Measurements from ENCODE around the gene ARL4D. TPM values are rescaled to one million over a fixed set of nuclear protein-coding genes. Genes with fewer than 3 reads are reported as not detected.

Gene ARL4D
- total RNA-seq, result 1 to 10 TPM; 1.7 to 2.5 TPM

DNA sequence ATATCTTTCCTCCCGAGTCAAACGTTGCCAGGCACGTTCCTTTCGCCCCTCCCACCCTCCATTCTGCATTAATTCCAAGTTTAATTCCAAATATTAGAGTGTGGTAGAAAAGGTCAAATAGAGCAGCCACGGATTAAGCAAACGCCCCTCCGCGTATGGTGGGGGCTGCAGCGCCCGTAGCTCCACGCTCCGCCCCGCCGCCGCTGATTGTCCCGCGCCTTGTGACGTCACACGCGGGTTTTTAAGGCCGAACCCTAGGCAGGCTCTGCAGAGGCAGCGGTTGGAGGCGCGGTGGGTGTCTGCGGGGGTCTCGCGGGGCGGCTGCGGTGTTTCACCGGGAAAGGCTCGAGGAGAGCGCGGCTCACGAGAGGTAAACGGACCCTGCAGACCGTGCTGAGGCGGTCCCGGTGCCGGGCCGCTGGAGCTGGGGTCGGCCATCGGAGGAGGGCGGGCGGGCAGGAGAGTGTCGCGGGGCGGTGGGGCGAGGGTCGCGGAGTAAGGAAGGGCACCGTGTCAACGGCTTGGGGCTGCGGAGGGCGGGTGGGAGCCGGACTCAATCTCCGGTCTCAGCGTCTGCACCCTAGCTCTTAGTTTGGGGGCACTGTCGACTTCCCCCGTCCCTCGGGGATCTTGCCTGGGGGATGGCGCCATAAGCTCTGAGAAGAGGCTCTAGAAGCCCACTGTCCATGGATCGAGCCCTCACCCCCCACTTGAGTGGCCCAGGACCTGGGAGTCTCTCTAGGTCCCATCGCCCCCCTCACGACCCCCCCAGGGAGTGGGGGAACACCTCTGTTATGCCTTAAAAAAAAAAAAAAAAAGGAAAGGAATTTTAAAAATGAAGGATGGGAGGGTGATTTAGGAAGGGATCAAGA is at the start of gene ARL4D:
ARL4D (plus strand) TSS at position 270 of the 872 bp plus-strand sequence. CDS start 740 bp downstream, outside the sequence.
- no peaks in the 10 kb centered on the region for H3K27me3 Mint-ChIP-seq
- peak within 1 kb of the TSS; percentile 91 for H3K27ac Mint-ChIP-seq
- H3K4me1 Mint-ChIP-seq, result peaks cover 9% of the 10 kb centered on the region
- peak; percentile 90 for ATAC-seq (replicated peaks)
- H3K9me3 Mint-ChIP-seq, result no peaks in the 10 kb centered on the region
- peak within 1 kb of the TSS; percentile 94 for H3K4me3 Mint-ChIP-seq
- no peaks in the 10 kb centered on the region for H3K36me3 Mint-ChIP-seq (ENCODE audit: low read depth)

GRCh38 chr17:43349142-43349541 is 49.7 kb upstream of the ARL4D start:
- H3K36me3 Mint-ChIP-seq (ENCODE audit: low read depth), result peaks cover 16% of the 10 kb centered on the region
- H3K27ac Mint-ChIP-seq, result peak overlapping the region; percentile 80
- peaks cover 4% of the 10 kb centered on the region for H3K9me3 Mint-ChIP-seq
- ATAC-seq (replicated peaks), result no peak
- peak overlapping the region; percentile 44 for H3K4me3 Mint-ChIP-seq
- H3K27me3 Mint-ChIP-seq, result peaks cover 6% of the 10 kb centered on the region
- H3K4me1 Mint-ChIP-seq, result peaks cover 27% of the 10 kb centered on the region

- peak overlapping the region; percentile 94 for H3K27ac Mint-ChIP-seq
- H3K4me1 Mint-ChIP-seq, result peaks cover 27% of the 10 kb centered on the region
- peaks cover 16% of the 10 kb centered on the region for H3K36me3 Mint-ChIP-seq (ENCODE audit: low read depth)
- peaks cover 4% of the 10 kb centered on the region for H3K9me3 Mint-ChIP-seq
- H3K4me3 Mint-ChIP-seq, result peak overlapping the region; percentile 60
- peak; percentile 57 for ATAC-seq (replicated peaks)
- H3K27me3 Mint-ChIP-seq, result no peaks in the 10 kb centered on the region
Measured at GRCh38 chr17:43350888-43351361, 47.9 kb upstream of the ARL4D start.

GRCh38 chr17:43351691-43352090 is 47.1 kb upstream of the ARL4D start:
- H3K27ac Mint-ChIP-seq, result peak overlapping the region; percentile 94
- H3K4me1 Mint-ChIP-seq, result peaks cover 27% of the 10 kb centered on the region
- H3K36me3 Mint-ChIP-seq (ENCODE audit: low read depth), result peaks cover 16% of the 10 kb centered on the region
- ATAC-seq (replicated peaks), result peak; percentile 88
- H3K27me3 Mint-ChIP-seq, result no peaks in the 10 kb centered on the region
- peak overlapping the region; percentile 60 for H3K4me3 Mint-ChIP-seq
- peaks cover 4% of the 10 kb centered on the region for H3K9me3 Mint-ChIP-seq

DNA sequence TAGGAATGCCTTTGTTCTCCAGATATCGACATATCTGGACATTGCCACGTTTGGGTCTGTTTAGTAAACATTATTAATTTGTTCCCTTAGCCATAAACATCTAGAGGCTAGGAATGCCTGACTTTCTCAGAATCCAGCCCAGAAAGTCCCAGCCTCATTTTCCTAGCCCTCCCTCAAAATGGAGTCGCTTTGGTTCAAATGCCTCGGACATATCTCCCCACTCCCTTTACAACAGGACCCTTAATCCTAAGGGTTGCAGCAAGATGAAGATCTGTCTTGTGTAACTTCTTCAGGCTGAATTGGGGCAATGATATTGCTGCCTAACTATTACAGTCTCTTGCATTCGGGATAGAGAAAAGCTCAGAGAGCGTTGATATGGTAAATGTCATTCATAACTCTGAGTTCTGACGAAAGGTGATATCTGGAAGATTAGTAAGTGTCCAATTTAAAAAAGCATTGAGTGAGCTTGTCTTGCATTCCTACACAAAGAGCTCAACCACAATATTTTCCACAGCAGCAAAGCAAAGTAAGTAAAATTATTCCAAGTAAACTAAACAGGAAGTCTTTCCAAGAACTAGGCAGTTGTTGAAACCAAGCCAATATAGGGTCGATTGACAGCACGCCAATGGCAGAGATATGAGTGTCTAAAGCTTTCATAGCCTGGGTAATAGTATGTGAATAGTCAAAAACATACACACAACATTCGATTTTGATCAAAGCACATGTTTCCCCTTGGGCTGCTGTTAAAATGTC is 46.0 kb upstream of the ARL4D start:
- no peak for ATAC-seq (replicated peaks)
- Mint-ChIP-seq H3K9me3 (peaks cover 4% of the 10 kb centered on the region), H3K4me1 (peaks cover 27% of the 10 kb centered on the region), H3K27ac (peak overlapping the region; percentile 94), H3K27me3 (no peaks in the 10 kb centered on the region), H3K36me3 (ENCODE audit: low read depth) (peaks cover 16% of the 10 kb centered on the region), H3K4me3 (peak overlapping the region; percentile 60)

DNA sequence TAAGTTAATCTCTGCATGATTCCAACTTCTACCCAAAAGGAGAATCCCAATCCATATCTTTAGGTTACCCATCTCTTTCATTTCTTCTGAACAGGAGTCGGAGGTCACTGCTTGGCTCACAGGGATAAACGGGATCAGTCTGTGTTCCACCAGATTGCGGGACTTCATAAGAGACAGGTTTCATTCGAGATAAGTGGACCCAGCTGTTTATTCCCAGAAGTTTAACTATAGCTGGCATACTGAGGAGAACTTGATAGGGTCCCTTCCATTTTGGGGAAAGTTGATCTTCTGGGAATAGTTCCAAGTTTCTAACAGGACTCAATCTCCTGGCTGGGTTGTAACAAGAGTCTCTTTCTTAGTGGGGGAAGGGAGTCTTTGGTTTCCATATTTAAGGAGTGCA is 45.4 kb upstream of the ARL4D start:
- peaks cover 33% of the 10 kb centered on the region for H3K4me1 Mint-ChIP-seq
- H3K27ac Mint-ChIP-seq, result no peak overlapping the region
- no peaks in the 10 kb centered on the region for H3K27me3 Mint-ChIP-seq
- H3K9me3 Mint-ChIP-seq, result peaks cover 4% of the 10 kb centered on the region
- ATAC-seq (replicated peaks), result no peak
- H3K36me3 Mint-ChIP-seq (ENCODE audit: low read depth), result peaks cover 16% of the 10 kb centered on the region
- H3K4me3 Mint-ChIP-seq, result peak overlapping the region; percentile 60

DNA sequence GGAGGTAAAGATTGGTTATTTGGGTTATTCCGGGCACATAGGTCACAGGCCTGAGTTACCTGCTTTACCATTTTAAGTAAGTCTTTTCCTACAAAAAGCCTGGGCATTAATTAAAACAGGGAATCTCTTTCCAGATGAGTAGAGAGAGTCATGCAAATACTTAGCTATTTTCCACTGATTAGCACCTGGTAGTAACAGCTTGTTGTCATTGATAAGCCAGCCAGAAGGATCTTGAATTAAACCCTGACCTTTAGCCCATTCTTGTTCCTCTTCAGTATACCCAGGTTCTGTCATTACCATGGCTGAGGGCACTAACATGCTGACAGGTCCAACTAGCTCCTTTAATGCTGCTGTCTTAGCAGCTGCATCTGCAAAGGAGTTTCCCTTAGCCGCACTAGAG is 44.4 kb upstream of the ARL4D start:
- H3K27ac Mint-ChIP-seq, result no peak overlapping the region
- peaks cover 4% of the 10 kb centered on the region for H3K9me3 Mint-ChIP-seq
- peaks cover 40% of the 10 kb centered on the region for H3K4me1 Mint-ChIP-seq

GRCh38 chr17:43356450-43356849 is 42.3 kb upstream of the ARL4D start:
- Mint-ChIP-seq H3K9me3 (no peaks in the 10 kb centered on the region), H3K4me1 (peaks cover 45% of the 10 kb centered on the region), H3K36me3 (ENCODE audit: low read depth) (peaks cover 17% of the 10 kb centered on the region), H3K4me3 (no peak overlapping the region), H3K27me3 (no peaks in the 10 kb centered on the region), H3K27ac (no peak overlapping the region)
- no peak for ATAC-seq (replicated peaks)

More for the DNA sequence above, 44.4 kb upstream of the ARL4D start:
- no peak for ATAC-seq (replicated peaks)
- Mint-ChIP-seq H3K27me3 (no peaks in the 10 kb centered on the region), H3K36me3 (ENCODE audit: low read depth) (peaks cover 15% of the 10 kb centered on the region), H3K4me3 (no peak overlapping the region)

DNA sequence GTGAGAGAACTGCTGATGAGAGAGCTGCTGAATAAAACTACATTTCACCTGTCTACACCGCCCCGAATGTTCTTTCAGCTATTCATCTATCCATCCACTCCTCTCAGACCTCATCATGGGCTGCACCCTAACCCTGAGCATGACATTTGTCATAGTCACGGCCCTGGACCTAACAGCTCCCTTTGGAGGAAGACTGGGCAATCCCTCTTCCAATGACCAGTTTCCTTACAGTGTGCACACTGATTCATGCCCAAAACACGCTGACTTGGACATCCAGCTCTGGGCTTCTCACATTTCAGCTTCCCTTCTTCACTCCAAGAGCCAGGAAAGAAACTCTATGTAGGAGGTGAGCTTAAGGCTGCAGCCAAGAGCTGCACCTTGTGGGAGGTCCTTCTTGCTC is 41.8 kb upstream of the ARL4D start:
- H3K27me3 Mint-ChIP-seq, result no peaks in the 10 kb centered on the region
- H3K9me3 Mint-ChIP-seq, result no peaks in the 10 kb centered on the region
- H3K36me3 Mint-ChIP-seq (ENCODE audit: low read depth), result peaks cover 19% of the 10 kb centered on the region
- no peak for ATAC-seq (replicated peaks)
- H3K27ac Mint-ChIP-seq, result peak overlapping the region; percentile 22
- no peak overlapping the region for H3K4me3 Mint-ChIP-seq
- peaks cover 42% of the 10 kb centered on the region for H3K4me1 Mint-ChIP-seq

- peaks cover 33% of the 10 kb centered on the region for H3K4me1 Mint-ChIP-seq
- H3K36me3 Mint-ChIP-seq (ENCODE audit: low read depth), result peaks cover 20% of the 10 kb centered on the region
- H3K9me3 Mint-ChIP-seq, result no peaks in the 10 kb centered on the region
- no peaks in the 10 kb centered on the region for H3K27me3 Mint-ChIP-seq
- H3K4me3 Mint-ChIP-seq, result peak overlapping the region; percentile 81
- ATAC-seq (replicated peaks), result no peak
- peak overlapping the region; percentile 100 for H3K27ac Mint-ChIP-seq
Measured at GRCh38 chr17:43359469-43360110, 39.2 kb upstream of the ARL4D start.

GRCh38 chr17:43360376-43360738 is 38.4 kb upstream of the ARL4D start:
- ATAC-seq (replicated peaks), result peak; percentile 76
- Mint-ChIP-seq H3K4me3 (peak overlapping the region; percentile 81), H3K36me3 (ENCODE audit: low read depth) (peaks cover 20% of the 10 kb centered on the region)

GRCh38 chr17:43360739-43361505 is 37.9 kb upstream of the ARL4D start:
- Mint-ChIP-seq H3K27ac (peak overlapping the region; percentile 100), H3K36me3 (ENCODE audit: low read depth) (peaks cover 20% of the 10 kb centered on the region), H3K9me3 (no peaks in the 10 kb centered on the region), H3K4me3 (peak overlapping the region; percentile 81), H3K27me3 (no peaks in the 10 kb centered on the region), H3K4me1 (peaks cover 33% of the 10 kb centered on the region)
- peak; percentile 79 for ATAC-seq (replicated peaks)

More at GRCh38 chr17:43360376-43360738, 38.4 kb upstream of the ARL4D start:
- no peaks in the 10 kb centered on the region for H3K9me3 Mint-ChIP-seq
- peak overlapping the region; percentile 100 for H3K27ac Mint-ChIP-seq
- H3K27me3 Mint-ChIP-seq, result no peaks in the 10 kb centered on the region
- H3K4me1 Mint-ChIP-seq, result peaks cover 33% of the 10 kb centered on the region

DNA sequence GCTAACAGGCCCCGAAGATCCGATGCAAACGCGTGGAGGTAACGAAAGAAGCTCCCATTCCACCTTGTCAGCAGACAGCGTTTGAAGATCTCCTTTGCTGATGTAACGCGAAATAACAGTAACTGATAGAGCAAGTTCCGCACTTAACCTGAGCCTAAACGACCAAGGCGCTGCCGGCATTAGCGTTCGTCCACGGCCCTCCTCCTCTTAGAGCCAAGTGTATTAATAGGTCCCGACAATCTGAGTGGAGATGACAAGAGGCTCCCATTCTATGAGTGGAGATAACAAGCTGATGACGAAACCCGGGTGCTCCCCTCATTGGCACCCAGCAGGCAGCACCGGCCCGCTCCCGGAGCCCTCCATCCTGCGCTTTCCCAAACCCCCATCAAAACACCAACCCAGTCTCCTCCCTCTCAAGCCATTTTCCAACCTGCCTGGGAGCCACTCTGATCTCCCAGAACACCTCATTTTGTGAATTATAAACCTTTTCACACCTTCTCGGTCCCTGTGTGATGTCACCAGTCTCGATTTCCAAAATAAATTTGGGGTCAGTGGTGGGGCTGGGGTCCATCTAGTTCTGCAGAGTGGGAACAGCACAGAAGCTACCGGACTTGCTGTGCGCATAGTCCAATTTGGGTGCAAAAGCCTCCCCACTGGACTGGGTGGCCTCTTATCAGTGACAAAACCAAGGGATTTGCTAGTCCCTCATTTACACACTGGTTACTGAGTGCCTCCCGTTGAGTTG is 35.4 kb upstream of the ARL4D start:
- Mint-ChIP-seq H3K27me3 (no peaks in the 10 kb centered on the region), H3K4me1 (peaks cover 37% of the 10 kb centered on the region), H3K4me3 (peak overlapping the region; percentile 81)

More for the DNA sequence above, 35.4 kb upstream of the ARL4D start:
- no peaks in the 10 kb centered on the region for H3K9me3 Mint-ChIP-seq
- ATAC-seq (replicated peaks), result no peak
- H3K36me3 Mint-ChIP-seq (ENCODE audit: low read depth), result peaks cover 32% of the 10 kb centered on the region
- H3K27ac Mint-ChIP-seq, result peak overlapping the region; percentile 60

Data from activated T-helper 17 cell treated with anti-CD3 and anti-CD28 coated beads, Interleukin-2, amount 50 U/mL, for 72 hours (primary cell).